T47D (cell line): ENCODE measurements around the gene CIP2A.
A peak's percentile ranks its signal among the peaks of the same experiment; 100 is the strongest.
"Not testable (repeated sequence)": the region's sequence is repeated elsewhere in the genome, so short reads cannot be mapped to it uniquely, and the experiment has no call there.

ENCODE experiments used
- DNase-seq, 2 experiments: peaks; one replicate each; pipeline versions ENCODE4 v3.0.0 to v3.0.0-alpha.2; 2011 to 2012; ENCODE audit warnings: low read depth in 1 of 2, low spot score in 1 of 2
- JUND ChIP-seq: IDR thresholded peaks from 2 replicates; pipeline ENCODE4 v1.6.1; 2012; ENCODE audit warnings: low read depth
- in situ Hi-C: cut with HindIII; loops from 2 replicates; pipeline ENCODE4 v1.10.0; 2016; ENCODE audit warnings: low sequenced_read_pairs, low pct_unique_long_range_greater_than_20kb

The CIP2A gene

DNA sequence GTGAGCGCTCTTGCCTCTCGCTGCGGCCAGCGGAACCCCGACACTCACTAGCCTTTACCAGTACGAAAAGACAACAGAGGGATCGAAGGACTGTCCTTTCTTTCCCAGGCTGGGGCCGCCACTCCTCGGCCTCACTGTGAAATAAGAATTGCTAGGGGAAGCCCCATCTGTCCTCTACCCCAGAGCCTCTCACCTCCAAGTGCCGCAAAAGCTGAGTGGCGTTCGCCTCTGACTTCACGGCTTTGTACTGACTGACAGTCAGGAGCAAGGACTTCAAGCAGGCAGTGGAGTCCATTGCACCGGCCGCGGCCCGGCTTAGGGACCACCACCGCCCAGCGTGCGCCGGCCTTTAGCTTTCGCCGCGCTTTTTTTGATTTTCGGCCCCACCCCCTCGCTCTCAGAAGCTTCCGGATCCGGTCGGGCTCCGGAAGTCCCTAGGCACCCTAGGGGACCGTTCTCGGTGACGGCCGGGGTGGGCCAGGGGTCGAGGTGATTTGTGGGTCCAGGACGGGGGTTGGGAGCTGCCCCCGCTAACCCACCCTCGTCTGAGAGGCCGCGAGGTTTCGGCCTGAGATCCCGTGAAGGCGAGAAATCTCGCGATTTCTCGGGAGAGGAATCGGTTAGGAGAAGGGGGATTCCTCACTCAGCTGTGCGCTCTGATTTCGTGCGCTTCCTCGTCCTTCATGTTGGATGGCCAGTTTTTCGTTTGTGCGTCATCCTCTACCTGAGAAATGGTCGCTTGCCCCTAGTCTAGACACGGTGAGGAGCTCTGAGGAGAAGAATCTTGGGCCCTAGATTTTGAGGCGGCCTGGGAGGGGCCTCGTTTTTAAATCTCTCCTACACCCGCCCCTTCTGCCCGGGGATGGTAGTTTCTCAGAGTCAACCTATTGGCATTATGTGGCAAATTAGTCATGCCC, at the start of gene CIP2A, which contains the start of gene DZIP3:
Gene CIP2A, minus strand, starts transcription at position 358 of the 917 bp plus-strand sequence. Its CDS starts 63 bp downstream, at position 295.
Gene DZIP3, plus strand, starts transcription at position 642 of the 917 bp plus-strand sequence. CDS start 15,685 bp downstream, outside the sequence.
- in situ Hi-C loops = no loop called here
- TF ChIP-seq JUND = no peak

GRCh38 chr3:108629974-108630373, 40.7 kb upstream of the CIP2A start:
- DNase-seq = no peak
- in situ Hi-C loops = no loop called here
- no peak for TF ChIP-seq JUND

More for the DNA sequence above, at the start of gene CIP2A, which contains the start of gene DZIP3:
- peak; percentile 47 to 94 for DNase-seq

- no peak for DNase-seq
- in situ Hi-C loops = no loop called here
- TF ChIP-seq JUND = no peak
Measured at GRCh38 chr3:108623504-108623903, 34.3 kb upstream of the CIP2A start.

DNA sequence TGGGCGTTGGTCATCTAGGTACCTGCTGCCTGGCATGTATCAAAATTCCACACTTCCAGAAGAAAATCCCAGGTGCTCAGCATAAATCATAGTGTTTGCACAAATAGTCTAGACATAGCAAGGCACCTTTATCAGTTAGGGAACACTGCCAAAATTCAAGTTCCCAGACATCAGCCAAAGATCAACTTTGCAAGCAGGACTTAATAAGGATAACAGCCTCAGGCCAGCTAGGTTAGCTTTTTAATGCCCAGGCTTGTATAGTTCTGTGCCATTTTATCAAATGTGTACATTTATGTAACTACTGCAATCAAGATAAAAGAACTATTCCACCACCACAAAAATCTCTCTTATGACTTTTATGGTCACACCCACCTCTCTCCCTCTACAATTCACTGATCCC, 31.0 kb upstream of the CIP2A start:
- in situ Hi-C loops = no loop called here
- DNase-seq = no peak
- no peak for TF ChIP-seq JUND

DNA sequence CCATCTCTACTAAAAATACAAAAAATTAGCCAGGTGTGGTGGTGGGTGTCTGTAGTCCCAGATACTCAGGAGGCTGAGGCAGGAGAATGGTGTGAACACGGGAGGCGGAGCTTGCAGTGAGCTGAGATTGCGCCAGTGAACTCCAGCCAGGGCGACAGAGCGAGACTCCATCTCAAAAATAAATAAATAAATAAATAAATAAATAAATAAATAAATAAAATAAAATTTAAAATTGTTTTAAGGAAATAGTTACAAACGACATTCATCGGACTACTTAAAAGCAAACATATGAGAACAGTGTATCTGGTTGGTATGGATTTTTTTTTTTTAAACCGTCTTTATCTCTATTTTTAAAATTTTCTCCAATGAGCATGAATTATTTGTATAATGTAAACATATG, 26.9 kb upstream of the CIP2A start:
- in situ Hi-C loops, DNase-seq: not testable (repeated sequence)

DNA sequence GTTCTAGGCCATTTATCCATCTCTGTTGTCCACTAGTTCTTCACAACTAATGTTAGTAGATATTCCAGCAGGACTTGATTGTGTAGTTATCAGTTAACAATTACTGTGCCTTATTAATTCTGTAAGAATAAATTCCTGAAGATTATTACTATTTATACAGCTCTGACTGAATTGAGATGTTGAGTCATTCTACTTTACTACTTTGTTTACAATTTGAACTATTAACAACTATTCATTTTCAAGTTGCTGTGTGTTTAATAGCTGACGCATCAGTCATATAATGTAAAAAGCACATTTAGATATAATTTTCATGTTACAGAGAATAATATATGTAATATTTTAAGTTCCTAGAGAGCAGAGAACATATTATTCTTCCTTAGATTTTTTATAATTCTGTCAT, 21.4 kb upstream of the CIP2A start:
- TF ChIP-seq JUND = no peak
- no peak for DNase-seq
- in situ Hi-C loops = no loop called here

DNA sequence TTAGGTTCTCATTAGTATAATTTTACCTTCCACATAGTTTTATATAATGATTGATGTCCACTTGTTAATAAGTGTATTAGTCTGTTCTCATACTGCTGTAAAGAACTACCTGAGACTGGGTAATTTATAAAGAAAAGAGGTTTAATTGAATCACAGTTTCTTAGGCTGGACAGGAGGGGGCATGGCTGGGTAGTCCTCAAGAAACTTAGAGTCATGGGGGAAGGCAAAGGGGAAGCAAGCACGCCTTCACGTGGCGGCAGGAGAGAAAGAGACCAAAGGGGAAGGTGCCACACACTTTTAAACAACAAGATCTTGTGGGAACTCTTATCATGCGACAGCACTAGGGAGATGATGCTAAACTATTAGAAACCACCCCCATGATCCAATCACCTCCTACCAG, 19.5 kb upstream of the CIP2A start:
- no peak for DNase-seq
- no peak for TF ChIP-seq JUND
- in situ Hi-C loops = no loop called here

GRCh38 chr3:108605491-108605890, 16.3 kb upstream of the CIP2A start:
- in situ Hi-C loops = no loop called here
- no peak for TF ChIP-seq JUND
- DNase-seq = no peak

- in situ Hi-C loops = no loop called here
- TF ChIP-seq JUND = no peak
Measured at GRCh38 chr3:108605028-108605427, 15.8 kb upstream of the CIP2A start.

GRCh38 chr3:108603691-108604090, 14.5 kb upstream of the CIP2A start:
- no peak for DNase-seq
- in situ Hi-C loops = no loop called here
- TF ChIP-seq JUND = no peak

More at GRCh38 chr3:108605028-108605427, 15.8 kb upstream of the CIP2A start:
- no peak for DNase-seq

DNA sequence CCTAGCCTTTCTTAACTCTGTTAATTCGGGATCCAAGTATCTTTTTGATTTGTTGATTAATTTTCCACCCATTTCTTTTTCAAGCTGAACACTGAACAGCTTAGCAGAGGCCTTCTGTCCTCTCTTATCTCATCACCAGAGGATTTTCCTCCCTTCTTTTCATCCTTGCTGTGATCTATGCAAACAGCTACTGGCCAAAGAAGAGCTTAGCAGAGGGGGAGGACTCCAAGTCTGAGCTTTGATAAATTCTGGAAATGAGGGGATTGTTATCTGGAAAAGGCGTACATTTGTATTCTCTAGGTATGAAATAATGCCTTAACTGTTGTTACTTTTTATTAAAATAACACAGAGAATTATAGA, 13.7 kb upstream of the CIP2A start:
- no peak for DNase-seq
- in situ Hi-C loops = no loop called here
- no peak for TF ChIP-seq JUND

DNA sequence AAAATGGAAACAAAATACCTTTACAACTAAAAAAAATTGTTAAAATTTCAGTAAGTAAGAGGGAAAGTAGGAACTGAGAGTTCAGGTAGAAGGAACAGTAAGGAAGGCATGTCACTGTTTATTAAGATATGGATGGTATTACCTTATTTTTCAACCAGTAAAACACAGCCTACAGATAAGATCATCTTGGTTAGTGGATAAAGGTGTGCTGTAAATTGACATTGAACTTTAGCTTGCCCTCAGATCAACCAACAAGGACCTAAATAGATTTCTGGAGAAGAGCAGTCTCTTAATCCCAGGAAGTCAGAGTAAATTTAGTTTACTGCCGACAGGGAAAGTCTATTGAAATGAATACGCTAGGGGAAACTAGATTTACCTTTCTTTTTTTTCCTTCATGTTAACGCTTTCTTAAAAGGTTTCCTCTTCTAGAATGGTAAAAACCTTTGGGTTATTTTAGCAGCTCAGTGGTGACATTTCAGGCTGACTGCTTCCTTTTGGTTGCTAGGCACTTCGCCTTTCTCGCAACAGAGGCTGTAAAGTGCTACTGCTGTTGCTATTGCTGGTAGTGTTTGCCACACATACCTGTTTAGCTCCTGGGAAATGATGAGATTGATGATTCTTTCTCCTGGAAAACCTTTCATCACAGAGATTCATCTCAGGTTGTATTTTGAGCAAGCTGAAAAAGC, 13.2 kb upstream of the CIP2A start:
- in situ Hi-C loops = no loop called here
- no peak for TF ChIP-seq JUND
- DNase-seq = peak in 1 of 2 experiments; percentile 12

DNA sequence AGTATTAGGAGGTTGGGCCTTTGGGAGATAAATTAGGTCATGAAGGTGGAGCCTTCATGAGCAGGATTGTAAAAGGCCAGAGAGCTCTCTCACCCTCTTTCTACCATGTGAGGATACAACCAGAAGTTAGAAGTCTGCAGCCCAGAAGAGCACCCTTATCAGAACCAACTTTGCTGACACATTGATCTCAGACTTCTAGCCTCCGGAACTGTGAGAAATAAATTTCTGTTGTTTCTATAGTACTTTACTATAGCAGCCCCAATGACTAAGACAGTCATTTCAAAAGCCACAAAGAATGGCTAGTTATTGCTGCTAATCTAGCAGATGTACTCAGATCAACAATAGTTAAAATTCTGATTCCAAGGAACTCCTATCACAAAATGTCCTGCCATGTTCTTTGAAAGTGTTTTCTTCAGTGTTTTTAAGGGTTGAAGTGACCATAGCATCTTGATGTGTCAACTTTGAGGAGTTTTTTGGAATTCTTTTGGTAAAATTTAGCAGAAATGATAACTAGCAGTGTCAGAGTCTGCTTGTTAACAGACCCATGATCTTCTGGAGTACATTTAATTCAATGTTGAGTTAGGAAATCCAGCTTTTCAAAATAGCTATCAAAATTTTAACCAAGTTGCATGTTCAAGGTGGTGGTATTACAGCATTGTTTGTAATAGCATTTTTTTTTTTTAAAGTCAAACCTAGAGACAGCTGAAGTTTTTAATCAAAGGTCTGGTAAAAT, 10.6 kb upstream of the CIP2A start:
- in situ Hi-C loops = no loop called here
- no peak for DNase-seq
- no peak for TF ChIP-seq JUND
